ENCODE measurements around the gene QPCTL. TPM values are rescaled to one million over a fixed set of nuclear protein-coding genes. Genes with fewer than 3 reads are reported as not detected.

QPCTL gene
- total and polyA plus RNA-seq, 10 of the 15 experiments (the other 5 are each of a cell fraction or from before 2014, with no cell fraction given) = 1.1 to 22.6 (median 11.2) TPM

GRCh38 chr19:45676851-45677263 is 15.6 kb upstream of the QPCTL start (continued):
- 0 out of 2 replicates have a peak, but pooled peaks have one; percentile 29 for TF ChIP-seq ZNF687 (IDR thresholded peaks at IDR 0.05)
- no peak for TF ChIP-seq SPI1 (IDR thresholded peaks at IDR 0.05; ENCODE audit: borderline replicate concordance, insufficient read depth, low read depth, low read length)
- peak; percentile 62 to 79 for TF ChIP-seq BHLHE40 (IDR thresholded peaks at IDR 0.05; ENCODE audit: borderline replicate concordance in 1 of 2, low read depth in 2 of 2, low read length in 1 of 2)
- TF ChIP-seq CREB1 (IDR thresholded peaks at IDR 0.05; ENCODE audit: low read depth) = no peak
- no peak for TF ChIP-seq ELK1 (IDR thresholded peaks at IDR 0.05; ENCODE audit: low read depth, low read length)
- peak; percentile 55; the same call in 1 of the 2 replicates for TF ChIP-seq MXI1 (IDR thresholded peaks at IDR 0.05; ENCODE audit: low read depth, low read length)
- TF ChIP-seq NFXL1 (IDR thresholded peaks at IDR 0.05; ENCODE audit: borderline replicate concordance) = no peak
- peak in 1 of 2 experiments; percentile 25; a peak in 1 of 3 replicates for TF ChIP-seq EGR1 (IDR thresholded peaks at IDR 0.05; ENCODE audit: borderline replicate concordance in 1 of 2, low read depth in 2 of 2, low read length in 2 of 2)
- no peak for TF ChIP-seq ASH2L (IDR thresholded peaks at IDR 0.05; ENCODE audit: borderline replicate concordance, low read depth)
- TF ChIP-seq EED (IDR thresholded peaks at IDR 0.05; ENCODE audit: low read depth) = no peak
- TF ChIP-seq BCL3 (IDR thresholded peaks at IDR 0.05; ENCODE audit: borderline replicate concordance, insufficient read depth, low read depth, low read length, poor library complexity, severe bottlenecking) = no peak
- no peak for TF ChIP-seq KDM1A (IDR thresholded peaks at IDR 0.05; ENCODE audit: borderline replicate concordance)
- no peak for TF ChIP-seq SRF (IDR thresholded peaks at IDR 0.05; ENCODE audit: low read depth in 2 of 2, low read length in 2 of 2)
- TF ChIP-seq PAX8 (IDR thresholded peaks at IDR 0.05) = no peak
- no peak for TF ChIP-seq IRF5 (IDR thresholded peaks at IDR 0.05; ENCODE audit: borderline replicate concordance)
- no peak for TF ChIP-seq POLR2AphosphoS5 (IDR thresholded peaks at IDR 0.05; ENCODE audit: low read length)
- TF ChIP-seq BACH1 (IDR thresholded peaks at IDR 0.05; ENCODE audit: borderline replicate concordance) = peak; percentile 46; the same call in 1 of the 2 replicates
